Measurements from ENCODE around the gene CTBP2. TPM values are rescaled to one million over a fixed set of nuclear protein-coding genes. Genes with fewer than 3 reads are reported as not detected.

CTBP2 gene
- total RNA-seq, 1 experiment from 2014 or later = 77.8 TPM

DNA sequence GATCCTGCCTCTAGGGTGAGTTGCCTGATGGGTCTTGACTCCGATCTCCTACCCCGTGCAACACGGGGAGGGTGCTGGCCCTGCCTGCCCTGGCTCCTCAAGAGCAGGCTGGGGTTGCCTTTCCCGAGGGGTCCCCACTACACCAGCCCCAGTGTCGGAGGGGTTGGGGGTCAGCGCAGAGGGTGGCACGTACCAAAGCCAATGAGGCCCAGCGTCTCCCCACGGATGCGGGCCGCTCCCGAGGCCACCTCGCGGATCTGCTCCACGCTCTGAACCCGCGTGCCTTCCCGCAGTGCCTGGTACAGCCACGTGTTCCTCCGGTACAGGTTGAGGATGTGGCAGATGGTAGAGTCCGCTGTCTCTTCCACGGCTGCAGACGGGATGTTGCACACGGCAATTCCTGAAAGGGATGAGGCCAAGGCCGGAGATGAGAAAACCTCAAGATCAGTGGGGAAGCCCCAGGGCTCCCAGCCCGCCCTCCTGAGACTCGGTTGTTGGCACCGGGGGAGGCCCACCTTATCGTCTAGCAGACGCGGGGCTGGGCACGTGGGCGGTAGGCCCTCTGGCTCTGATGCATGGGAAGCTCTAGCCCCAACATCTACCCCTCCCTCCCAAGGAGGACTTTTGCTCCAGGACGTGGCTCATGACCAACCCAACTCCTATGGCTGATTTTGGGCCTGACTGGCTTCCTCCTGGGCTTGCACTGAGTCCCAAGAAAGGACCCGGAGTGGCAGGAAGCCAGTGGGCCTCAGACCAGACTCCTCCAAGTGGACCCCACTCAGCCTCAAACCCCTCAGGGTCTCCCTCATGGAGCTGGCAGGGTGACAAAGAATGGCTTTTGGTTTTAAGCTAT lies 162.4 kb downstream of the CTBP2 start:
- H3K27ac ChIP-seq (ENCODE audit: low read depth, low read length, poor library complexity, severe bottlenecking) = no peak overlapping the region
- POLR2A ChIA-PET (ENCODE audit: low non-redundant PET) = no interaction called here
- CTCF ChIA-PET = no interaction called here
- no peaks in the 10 kb centered on the region for H3K9me3 ChIP-seq (ENCODE audit: low read depth, low read length, poor library complexity, severe bottlenecking)
- intact Hi-C loops (cut with micrococcal nuclease; ENCODE audit: unreplicated experiment) = no loop called here
- no TSS peak for BruUV-seq (replicated peaks)
- no peak overlapping the region for H3K4me3 ChIP-seq (ENCODE audit: low read depth, low read length, poor library complexity, severe bottlenecking)
- no peak for TF ChIP-seq EZH2 (IDR thresholded peaks at IDR 0.05; ENCODE audit: borderline replicate concordance, low read depth, low read length, poor library complexity, severe bottlenecking)
- TF ChIP-seq, protein P1, sequence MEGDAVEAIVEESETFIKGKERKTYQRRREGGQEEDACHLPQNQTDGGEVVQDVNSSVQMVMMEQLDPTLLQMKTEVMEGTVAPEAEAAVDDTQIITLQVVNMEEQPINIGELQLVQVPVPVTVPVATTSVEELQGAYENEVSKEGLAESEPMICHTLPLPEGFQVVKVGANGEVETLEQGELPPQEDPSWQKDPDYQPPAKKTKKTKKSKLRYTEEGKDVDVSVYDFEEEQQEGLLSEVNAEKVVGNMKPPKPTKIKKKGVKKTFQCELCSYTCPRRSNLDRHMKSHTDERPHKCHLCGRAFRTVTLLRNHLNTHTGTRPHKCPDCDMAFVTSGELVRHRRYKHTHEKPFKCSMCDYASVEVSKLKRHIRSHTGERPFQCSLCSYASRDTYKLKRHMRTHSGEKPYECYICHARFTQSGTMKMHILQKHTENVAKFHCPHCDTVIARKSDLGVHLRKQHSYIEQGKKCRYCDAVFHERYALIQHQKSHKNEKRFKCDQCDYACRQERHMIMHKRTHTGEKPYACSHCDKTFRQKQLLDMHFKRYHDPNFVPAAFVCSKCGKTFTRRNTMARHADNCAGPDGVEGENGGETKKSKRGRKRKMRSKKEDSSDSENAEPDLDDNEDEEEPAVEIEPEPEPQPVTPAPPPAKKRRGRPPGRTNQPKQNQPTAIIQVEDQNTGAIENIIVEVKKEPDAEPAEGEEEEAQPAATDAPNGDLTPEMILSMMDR (conservative IDR thresholded peaks at IDR 0.05; ENCODE audit: low read depth, low read length) = no peak
- no peaks in the 10 kb centered on the region for H3K27me3 ChIP-seq (replicated peaks; ENCODE audit: insufficient read depth, low read depth, low read length, poor library complexity)
- H3K36me3 ChIP-seq (ENCODE audit: insufficient read depth, low read length, poor library complexity, severe bottlenecking) = peaks cover 66% of the 10 kb centered on the region
- DNase-seq (ENCODE audit: low spot score) = no peak
- H3K4me1 ChIP-seq (ENCODE audit: insufficient read depth, low read length, poor library complexity, severe bottlenecking) = no peaks in the 10 kb centered on the region

DNA sequence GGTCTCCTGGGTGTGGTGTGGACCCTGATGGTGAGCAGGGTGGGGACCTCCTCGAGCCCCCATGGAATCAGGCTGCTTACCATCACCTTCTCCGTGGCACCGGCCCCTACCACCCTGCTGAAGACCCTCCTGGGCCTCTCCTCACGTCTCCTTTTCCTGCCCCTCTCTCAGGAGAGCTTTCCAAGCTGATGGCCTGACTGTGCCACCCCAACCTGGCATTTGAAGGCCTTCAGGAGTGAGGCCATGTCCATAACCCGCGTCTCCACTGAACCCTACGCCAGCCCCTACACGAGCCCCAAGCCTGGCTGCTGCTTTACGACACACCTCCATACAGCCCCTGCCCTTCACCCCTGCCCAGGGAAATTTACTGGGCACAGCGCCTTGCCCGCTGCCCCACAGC lies 163.1 kb downstream of the CTBP2 start:
- DNase-seq (ENCODE audit: low spot score) = no peak
- peaks cover 67% of the 10 kb centered on the region for H3K36me3 ChIP-seq (ENCODE audit: insufficient read depth, low read length, poor library complexity, severe bottlenecking)
- H3K4me3 ChIP-seq (ENCODE audit: low read depth, low read length, poor library complexity, severe bottlenecking) = no peak overlapping the region
- H3K27ac ChIP-seq (ENCODE audit: low read depth, low read length, poor library complexity, severe bottlenecking) = no peak overlapping the region
- intact Hi-C loops (cut with micrococcal nuclease; ENCODE audit: unreplicated experiment) = no loop called here
- ChIA-PET POLR2A (ENCODE audit: low non-redundant PET) (no interaction called here), CTCF (no interaction called here)
- BruUV-seq (replicated peaks) = no TSS peak
- no peaks in the 10 kb centered on the region for H3K9me3 ChIP-seq (ENCODE audit: low read depth, low read length, poor library complexity, severe bottlenecking)
- H3K27me3 ChIP-seq (replicated peaks; ENCODE audit: insufficient read depth, low read depth, low read length, poor library complexity) = no peaks in the 10 kb centered on the region
- H3K4me1 ChIP-seq (ENCODE audit: insufficient read depth, low read length, poor library complexity, severe bottlenecking) = no peaks in the 10 kb centered on the region
- TF ChIP-seq EZH2 (IDR thresholded peaks at IDR 0.05; ENCODE audit: borderline replicate concordance, low read depth, low read length, poor library complexity, severe bottlenecking) = no peak
- TF ChIP-seq, protein P1 (conservative IDR thresholded peaks at IDR 0.05; ENCODE audit: low read depth, low read length) = no peak

DNA sequence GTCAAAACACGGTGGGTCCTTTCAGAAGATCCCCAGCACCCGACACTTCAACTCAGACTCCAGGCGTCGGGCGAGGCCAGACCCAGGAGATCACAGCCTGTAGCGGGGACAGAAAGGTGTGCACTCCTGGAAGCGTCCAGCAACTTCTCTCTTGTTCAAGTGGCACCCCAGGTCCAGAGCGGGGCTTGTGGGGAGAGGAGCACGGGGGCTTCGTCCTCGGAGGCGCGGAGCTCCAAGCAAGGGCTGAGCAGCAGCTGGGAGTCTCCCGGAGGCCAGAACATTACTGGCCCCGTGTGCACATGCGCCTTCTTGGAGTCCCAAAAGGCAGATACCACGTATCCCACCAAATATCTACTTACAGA lies 163.5 kb downstream of the CTBP2 start:
- TF ChIP-seq, protein P1 (conservative IDR thresholded peaks at IDR 0.05; ENCODE audit: low read depth, low read length) = no peak
- TF ChIP-seq EZH2 (IDR thresholded peaks at IDR 0.05; ENCODE audit: borderline replicate concordance, low read depth, low read length, poor library complexity, severe bottlenecking) = no peak
- no peak for DNase-seq (ENCODE audit: low spot score)
- intact Hi-C loops (cut with micrococcal nuclease; ENCODE audit: unreplicated experiment) = no loop called here
- ChIA-PET CTCF (no interaction called here), POLR2A (ENCODE audit: low non-redundant PET) (no interaction called here)
- H3K4me3 ChIP-seq (ENCODE audit: low read depth, low read length, poor library complexity, severe bottlenecking) = no peak overlapping the region
- peaks cover 71% of the 10 kb centered on the region for H3K36me3 ChIP-seq (ENCODE audit: insufficient read depth, low read length, poor library complexity, severe bottlenecking)
- no peaks in the 10 kb centered on the region for H3K9me3 ChIP-seq (ENCODE audit: low read depth, low read length, poor library complexity, severe bottlenecking)
- BruUV-seq (replicated peaks) = no TSS peak
- no peaks in the 10 kb centered on the region for H3K4me1 ChIP-seq (ENCODE audit: insufficient read depth, low read length, poor library complexity, severe bottlenecking)
- H3K27ac ChIP-seq (ENCODE audit: low read depth, low read length, poor library complexity, severe bottlenecking) = no peak overlapping the region
- no peaks in the 10 kb centered on the region for H3K27me3 ChIP-seq (replicated peaks; ENCODE audit: insufficient read depth, low read depth, low read length, poor library complexity)
